Amniotic stem cell (primary cell): ENCODE data around the gene TBX1.
"Not testable (repeated sequence)": the region's sequence is repeated elsewhere in the genome, so short reads cannot be mapped to it uniquely, and the experiment has no call there.

Experiments used
- DNase-seq: peaks from one replicate; lab custom pipeline; 2025; lab: John Stamatoyannopoulos, UW

TBX1 gene

DNA sequence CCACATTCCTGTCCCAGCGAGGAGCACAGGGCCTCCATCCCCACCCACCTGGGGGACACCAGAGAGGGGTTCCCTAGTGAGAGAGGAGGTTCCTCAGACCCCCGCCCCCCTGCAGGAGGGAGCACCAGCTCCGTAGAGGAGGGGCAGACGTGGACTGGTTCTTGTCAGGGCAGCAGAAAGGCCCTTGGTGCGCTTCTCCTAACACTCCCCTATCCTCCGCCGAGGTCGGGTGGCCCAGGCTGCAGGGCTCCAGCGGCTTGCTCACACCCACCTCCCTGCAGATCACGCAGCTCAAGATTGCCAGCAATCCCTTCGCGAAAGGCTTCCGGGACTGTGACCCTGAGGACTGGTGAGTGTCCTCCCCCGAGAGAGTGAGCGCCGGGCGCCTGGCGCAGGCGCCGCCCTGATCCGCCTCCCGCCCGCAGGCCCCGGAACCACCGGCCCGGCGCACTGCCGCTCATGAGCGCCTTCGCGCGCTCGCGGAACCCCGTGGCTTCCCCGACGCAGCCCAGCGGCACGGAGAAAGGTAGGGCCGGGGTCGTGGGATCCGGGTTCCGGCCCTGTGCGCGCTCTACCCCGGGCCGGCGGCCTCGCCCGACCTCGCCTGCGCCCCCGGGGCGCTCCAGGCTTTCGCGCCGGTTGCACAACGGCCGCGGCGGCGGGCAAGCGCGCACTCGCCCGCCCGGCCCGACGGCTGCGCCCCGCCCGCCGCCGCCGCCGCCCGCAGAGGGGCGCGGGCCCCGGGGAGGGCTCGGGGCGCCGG lies 5.1 kb downstream of the TBX1 start:
- DNase-seq, result no peak

DNA sequence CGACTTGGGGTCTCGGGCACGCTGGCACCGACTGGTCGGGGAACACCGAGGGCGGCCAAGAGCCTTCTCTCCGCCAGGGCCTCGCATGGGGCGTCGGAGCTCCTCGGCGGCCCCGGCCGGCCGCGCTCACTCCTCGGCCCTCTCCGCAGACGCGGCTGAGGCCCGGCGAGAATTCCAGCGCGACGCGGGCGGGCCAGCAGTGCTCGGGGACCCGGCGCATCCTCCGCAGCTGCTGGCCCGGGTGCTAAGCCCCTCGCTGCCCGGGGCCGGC lies 5.6 kb downstream of the TBX1 start:
- DNase-seq, result no peak

DNA sequence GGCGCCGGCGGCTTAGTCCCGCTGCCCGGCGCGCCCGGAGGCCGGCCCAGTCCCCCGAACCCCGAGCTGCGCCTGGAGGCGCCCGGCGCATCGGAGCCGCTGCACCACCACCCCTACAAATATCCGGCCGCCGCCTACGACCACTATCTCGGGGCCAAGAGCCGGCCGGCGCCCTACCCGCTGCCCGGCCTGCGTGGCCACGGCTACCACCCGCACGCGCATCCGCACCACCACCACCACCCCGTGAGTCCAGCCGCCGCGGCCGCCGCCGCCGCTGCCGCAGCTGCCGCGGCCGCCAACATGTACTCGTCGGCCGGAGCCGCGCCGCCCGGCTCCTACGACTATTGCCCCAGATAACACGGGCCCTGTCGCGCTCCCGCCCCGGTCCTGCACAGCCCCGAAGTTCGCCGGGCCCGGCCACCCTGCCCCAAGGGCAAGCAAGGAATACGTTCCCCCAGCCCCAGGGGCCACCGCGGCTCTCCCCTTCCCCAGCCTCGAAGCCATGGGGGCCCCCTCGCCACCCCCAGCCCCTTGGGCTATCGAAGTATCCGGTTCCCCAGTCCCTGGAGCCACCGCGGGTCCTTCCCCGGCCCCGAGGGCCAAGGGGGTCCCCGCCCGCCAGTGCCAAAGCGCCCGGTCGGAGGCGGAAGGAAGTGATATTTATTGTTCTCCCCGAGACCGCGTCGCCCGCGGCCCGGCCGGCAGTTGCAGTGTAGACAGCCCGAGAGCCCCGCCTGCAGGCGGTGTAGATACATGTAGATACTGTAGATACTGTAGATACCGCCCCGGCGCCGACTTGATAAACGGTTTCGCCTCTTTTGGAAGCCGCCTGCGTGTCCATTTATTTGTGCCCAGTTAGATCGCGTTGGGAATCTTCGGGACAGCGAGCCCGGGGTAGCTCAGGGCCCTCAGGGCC lies 6.2 kb downstream of the TBX1 start:
- DNase-seq, result no peak

DNA sequence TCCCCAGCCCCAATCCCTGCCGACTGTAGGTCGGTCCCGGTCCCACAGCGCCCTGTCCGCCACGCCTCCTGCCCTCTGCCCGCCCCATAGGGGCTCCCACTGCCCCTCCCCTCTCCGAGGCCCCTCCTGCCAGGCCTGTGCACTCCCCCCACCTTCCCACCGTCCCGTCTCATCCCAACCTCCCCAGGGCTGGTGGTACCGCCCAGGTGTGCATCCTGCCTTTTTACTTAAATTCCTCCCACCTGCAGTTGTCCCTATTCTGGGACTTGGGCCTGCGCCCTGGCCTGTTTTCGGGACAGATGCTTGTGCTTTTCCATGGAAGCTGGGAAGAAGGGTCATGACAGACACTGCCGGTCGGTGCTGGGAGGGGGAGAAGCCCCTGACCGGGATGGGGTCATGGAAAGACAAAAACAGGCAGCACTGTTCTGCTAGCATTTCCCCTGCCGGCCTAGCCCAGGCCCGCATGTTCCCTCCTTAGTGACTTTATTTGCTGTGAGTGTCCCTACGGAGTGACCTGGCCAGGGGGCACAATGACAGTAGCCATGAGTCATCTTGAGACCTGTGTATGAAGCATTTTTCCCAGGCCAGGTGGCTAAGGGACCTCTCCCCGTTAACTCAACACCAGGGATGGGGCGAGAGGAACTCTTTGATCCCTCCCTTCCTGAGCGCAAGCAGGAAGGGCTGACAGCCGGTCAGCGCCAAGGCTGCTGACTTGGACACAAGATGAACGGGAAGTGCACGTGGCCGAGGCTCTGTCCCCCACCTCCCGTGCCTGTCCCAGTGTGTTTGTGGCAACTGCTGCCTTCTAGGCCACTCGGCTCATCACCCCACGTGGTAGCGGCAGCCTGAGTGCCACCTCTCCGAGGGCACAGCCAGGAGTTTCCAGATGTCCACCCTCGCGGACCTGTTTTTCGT lies 7.1 kb downstream of the TBX1 start:
- DNase-seq, result no peak

DNA sequence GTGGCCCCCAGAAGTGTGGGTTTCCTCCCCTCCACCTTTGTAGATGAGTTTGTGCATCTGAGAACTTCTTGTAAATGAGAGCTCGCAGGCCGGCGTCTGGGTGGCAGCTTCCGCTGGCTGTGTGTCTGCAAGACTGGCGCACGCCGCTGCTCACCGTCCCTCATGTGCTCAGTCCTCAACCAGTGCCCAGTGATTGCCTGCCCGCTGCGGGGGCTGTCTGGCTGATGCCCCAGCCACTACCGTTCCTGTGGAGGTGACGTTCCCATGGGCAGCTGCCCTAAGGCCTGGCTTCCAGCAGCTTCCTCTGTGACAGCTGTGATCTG lies 8.8 kb downstream of the TBX1 start:
- DNase-seq, result no peak

DNA sequence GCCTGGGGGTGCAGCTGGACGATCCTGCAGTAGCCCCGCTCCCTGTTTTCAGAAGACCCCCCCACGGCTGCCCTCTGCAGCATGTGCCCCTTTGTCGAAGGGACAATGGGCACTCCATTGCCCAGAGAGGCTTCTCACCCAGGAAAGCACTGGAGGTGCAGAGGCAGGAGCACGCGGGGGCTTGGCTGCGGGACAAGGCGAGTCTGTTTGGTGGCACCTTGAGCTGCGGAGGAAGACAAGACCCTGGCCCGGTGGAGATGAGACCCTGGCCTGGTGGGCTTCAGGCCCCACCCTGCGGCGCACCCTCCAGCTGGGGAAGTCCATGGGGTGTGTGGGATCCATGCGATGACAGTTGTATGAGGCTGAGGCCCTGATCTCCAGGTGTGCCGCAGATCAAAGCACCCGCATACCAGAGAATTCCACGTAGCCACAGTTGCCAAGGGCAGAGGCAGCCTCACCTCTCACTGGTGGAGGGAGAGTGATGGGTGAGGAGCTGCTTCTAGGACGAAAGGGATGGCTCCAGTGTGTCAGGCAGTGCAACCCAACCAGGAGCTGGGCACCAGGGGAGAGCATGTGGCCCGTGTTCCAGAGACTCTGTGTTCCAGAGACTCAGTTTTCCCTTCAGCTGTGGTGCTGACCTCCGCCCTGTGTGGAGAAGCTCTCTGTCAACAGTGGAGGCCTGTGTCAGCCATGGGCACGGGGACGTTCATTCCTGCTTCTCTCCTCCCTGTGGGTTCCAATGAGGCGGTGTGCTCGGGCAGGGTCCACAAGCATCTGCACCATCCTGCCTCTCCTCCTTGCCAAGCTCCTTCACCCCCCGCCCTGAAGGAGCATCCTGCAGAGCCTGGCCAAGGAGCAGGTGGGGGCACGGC lies 10.0 kb downstream of the TBX1 start:
- DNase-seq, result no peak

DNA sequence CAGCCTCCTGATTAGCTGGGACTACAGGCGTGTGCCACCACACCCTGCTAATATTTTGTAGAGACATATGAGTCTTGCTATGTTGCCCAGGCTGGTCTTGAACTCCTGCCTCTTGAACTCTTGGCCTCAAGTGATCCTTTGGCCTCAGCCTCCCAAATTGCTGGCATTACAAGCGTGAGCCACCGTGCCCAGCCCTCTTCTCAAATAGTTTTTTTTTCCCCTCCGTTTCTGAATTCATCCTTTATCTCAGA lies 11.8 kb downstream of the TBX1 start:
- no peak for DNase-seq

DNA sequence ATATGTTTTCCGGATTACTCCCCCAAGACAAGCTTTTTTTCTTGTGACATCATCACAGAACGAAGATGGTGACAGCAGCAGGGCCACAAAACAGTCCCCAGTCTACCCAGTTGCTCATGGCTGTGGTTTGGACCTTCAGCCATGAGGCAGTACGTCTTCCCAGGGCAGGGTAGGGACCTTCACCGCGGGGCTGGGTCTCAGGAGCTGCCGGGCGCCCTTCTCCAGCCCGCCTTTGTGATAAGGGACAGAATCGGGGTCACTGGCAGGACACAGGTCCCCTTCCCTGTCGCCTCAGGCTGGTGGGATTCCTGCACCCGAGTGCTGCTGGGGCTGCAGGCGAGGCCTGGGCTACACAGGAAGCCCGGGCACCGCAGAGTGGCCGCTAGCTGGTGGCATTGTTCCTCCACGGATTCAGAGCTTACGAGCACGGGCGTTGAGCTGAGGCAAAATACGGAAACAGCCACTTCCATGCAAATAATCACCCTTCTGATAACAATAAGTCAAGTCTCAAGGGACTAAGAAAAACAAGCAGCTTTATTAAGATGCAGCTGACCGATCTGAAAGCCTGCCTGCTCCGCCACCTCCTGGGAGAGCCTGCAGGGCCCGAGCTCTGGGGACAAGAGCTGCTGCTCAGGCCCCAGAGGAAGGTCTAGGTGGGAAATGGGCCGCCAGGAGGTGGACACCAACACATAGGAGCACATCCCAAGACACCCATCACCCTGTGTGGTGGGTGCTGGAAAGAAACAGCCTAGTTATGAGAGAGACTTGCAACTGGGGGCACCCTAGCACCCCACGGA lies 12.3 kb downstream of the TBX1 start:
- no peak for DNase-seq

DNA sequence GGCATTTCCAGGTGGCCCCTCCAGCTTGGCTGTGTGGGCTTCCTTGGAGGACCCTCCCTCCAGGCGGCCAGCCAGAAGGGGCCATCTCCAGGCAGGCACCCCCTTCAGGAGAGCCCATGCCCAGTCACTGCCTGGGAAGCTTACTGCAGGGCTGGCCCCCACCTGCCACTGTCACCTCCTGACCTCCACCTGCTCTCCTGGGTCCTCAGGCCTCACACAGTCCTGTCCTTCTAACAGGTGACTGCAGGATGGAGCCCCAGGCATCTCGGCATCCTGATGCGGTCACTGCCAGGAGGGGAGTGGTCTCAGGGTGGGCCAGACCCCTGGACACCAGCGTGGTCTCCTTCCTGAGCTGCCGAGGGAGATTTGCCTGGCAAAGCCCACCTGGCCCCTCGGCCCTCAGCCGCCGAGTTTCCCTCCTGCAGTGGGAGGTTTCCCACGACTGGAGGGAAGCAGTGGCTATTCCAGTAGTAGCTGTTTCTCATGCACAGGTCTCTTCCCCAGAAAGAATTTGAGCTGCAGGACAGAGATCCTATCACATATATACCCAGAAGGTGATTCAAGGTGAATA lies 13.0 kb downstream of the TBX1 start:
- DNase-seq, result no peak

DNA sequence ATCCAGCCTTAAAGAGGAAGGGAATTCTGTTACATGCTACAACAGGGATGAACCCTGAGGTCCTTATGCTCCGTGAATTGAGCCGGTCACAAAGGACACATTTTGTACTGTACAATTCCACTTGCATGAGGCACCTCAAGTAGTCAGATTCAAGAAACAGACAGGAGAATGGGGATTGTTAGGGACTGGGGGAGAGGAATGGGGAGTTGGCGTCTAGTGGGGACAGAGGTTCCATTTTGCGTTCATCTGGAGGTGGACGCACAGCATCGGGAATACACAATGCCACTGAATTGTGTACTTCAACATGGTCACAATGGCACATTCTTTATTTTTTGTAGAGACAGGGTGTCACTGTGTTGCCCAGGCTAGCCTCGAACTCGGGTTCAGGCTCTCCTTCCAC lies 14.1 kb downstream of the TBX1 start:
- no peak for DNase-seq

DNA sequence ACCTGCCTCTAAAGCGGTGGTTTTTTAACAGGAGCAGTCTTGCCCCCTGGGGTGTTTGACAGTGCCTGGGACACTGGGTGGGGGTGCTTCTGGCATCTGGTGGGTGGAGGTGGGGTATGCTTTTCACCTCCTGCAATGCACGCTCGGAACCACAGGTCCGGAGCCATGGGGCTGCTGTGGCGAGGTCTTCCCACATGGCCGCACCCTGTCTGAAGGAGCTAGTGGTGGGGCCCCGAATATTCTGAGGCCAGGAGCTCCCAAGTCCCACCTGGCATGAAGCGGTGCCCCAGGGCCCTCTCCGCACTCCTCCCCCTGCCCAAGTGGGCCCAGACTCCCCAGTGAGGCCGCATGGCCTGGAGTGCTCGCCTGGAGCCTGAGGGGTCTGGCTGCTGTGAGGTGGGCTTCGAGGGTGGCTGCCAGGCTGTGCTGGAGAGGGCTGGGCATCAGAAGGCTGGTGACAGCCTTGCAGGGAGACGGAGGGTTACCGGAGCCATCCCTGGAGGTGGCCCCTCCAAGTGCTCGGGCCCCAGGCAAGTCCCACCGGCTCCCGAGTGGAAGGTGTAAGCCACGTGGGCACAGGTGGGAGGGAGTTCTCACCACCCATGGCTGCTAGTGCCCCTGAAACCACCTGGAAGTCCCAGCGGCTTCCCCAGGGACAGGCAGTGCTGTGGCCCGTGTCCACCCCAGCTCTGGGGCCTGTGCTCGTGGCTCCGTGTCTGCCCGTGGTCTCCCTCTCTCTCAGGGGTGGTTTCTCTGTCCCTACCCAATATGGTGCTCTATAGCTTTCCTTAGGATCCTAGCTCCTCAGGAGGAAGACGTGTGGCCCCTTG lies 15.1 kb downstream of the TBX1 start:
- no peak for DNase-seq

DNA sequence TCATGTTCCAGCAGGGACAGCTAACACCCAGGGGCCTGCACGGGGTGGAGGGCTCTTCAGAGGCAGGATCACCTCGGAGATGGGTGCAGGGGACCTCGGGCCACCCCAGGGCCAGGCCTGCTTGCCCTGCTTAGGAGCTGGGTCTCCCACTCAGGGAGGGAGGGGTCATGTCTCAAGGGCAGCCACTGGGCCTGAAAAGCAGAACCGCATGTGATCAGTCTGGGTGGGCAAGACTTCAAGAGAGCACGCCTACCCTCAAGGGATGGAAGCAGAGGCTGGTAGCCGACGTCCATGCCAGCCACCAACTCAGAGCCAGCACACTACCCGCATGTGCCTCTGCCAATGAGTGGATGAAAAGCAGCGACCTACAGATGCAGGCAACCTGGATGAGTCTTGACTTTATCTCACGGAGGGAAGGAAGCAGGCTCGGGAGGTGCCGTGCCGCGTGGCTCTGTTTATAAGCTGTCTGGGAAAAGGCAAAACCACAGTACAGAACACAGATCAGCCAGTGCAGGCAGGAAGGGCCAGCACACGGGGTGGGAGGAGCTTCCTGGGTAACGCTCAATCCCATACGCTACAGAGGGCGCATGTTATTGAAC lies 16.0 kb downstream of the TBX1 start:
- no peak for DNase-seq

DNA sequence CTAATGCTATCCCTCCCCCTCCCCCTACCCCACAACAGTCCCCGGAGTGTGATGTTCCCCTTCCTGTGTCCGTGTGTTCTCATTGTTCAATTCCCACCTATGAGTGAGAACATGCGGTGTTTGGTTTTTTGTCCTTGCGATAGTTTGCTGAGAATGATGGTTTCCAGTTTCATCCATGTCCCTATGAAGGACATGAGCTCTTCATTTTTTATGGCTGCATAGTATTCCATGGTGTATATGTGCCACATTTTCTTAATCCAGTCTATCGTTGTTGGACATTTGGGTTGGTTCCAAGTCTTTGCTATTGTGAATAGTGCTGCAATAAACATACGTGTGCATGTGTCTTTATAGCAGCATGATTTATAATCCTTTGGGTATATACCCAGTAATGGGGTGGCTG lies 16.6 kb downstream of the TBX1 start:
- DNase-seq, result not testable (repeated sequence)

DNA sequence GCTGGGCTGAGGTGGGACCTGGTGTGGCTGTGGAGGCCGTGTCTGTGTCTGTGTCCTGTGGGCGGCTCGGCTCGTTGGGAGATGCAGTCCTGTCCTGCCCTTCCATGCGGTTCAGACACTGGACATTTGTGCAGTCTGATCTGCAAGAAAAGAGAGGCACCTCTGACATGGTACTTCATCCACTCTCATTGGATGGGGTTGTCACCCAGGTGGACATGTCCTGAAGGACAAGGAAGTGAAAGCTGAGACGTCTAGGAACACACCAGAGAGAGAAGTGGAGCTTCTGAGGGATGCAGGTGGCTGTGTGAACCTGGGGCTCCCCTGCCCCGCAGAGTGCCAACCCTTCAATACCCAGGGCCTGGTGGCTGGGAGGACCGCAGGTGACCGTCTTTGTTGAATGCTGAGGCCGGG lies 18.4 kb downstream of the TBX1 start:
- DNase-seq, result no peak

DNA sequence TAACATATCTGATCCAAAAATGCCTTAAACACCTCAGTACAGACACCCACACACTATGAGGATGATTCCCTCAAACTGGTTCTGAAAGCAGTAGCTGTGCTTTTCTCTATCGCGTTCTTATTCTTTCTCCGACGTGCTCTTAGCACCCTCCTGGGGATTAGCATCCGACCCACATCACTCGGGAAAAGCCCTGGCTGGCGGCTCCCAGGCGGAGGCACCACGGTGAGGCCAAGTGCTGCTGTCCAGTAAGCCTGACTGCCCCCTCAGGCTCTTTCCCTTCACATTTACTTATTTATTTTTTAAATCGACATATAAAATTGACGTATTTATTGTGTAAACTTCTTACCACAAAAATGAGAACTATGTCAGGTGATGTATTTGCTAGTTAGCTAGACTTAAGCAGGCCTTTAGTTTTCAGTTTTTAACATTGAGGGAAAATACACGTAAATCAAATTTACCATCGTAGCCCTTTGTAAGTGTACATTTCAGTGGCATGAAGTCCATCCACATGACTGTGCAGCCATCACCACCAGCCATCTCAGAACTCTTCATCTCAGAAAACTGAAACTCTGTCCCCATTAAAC lies 19.2 kb downstream of the TBX1 start:
- no peak for DNase-seq

DNA sequence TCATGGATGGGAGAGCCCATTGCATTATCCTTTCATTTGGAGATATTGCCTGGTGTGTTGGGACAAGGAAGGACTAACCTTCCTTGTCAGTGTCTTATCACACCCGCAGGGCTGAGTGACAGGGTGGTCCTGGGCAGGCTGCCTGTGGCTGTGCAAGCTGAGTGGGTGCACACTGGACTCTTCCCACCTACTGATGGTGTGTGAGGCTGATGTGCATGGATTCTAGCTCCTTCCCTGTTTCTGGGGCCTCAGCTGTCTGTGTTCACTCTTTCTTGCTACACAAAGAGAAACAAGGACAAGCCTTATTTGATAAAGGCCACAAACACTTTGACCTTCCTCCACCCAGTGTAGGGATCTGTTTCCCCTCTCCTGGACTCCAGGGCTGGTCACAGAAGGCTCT lies 22.0 kb downstream of the TBX1 start:
- DNase-seq, result no peak

DNA sequence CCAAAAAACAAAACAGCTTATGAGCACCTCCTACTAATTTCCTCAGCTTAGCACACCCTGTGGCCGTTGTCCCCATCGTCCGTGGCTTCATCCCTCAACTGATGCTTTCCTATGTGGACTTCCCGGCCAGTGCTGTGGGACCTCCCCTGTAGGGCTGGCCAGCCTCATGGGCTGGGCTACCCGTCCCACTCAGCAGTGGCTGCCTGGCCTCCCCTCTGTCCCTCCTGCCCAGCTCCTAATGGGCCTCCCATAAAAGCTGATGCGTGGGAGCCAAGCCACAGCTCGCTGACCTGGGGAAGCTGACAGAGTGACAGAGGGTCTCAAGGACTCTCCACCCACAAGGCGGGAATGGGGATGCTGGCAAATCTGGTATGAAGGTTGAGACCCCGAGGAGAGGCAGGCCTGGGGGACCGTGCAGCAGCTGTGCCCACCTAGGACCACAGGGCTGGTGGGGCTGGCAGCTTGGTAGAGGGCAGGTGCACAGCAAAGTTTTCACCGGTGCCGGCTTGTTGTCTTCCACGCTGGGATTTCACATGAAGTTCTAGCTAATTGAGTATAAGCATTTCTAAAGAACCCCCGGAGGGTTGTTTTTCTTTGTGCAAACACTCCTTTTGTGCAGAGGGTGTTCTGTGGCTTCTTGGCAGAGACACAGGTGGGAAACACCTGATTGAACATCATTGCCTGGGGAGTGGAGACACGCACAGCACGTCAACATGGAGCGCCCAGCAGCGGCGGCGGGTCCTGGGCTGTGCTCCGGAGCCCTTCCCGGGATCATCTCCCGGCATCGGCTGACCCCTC lies 23.2 kb downstream of the TBX1 start:
- DNase-seq, result no peak
